H1 (cell line): ENCODE measurements around the gene ATP1A1. TPM values are rescaled to one million over a fixed set of nuclear protein-coding genes. Genes with fewer than 3 reads are reported as not detected.

Experiments
- CHD1 ChIP-seq: IDR thresholded peaks from 2 replicates; pipeline ENCODE4 v1.6.1; 2012; ENCODE audit warnings: low read depth, low read length, improper control_type of control experiment
- RNF2 ChIP-seq: fragments of 200-900, 300-1000 bp; sonication (generic); IDR thresholded peaks from 2 replicates; pipeline ENCODE4 v1.7.1; 2016; ENCODE audit warnings: borderline replicate concordance, low read depth, mild to moderate bottlenecking, antibody characterized with exemption, low read length; ENCODE audit not compliant: poor library complexity, severe bottlenecking; ENCODE audit errors: missing control alignments
- SIX5 ChIP-seq: IDR thresholded peaks from 2 replicates; pipeline ENCODE4 v1.6.1; 2011; ENCODE audit warnings: mild to moderate bottlenecking, low read depth, low read length
- YY1 ChIP-seq: IDR thresholded peaks from 2 replicates; pipeline ENCODE4 v1.6.1; 2011; ENCODE audit warnings: low read depth, mild to moderate bottlenecking, low read length
- polyA plus RNA-seq, 7 experiments: library from polyadenylated mRNA; depleted of rRNA in 3 of 7; stranded (reverse) in 5 of 7; unstranded in 2 of 7; fragments of >200 nt in 5 of 7; fragments of 200-250 nt in 2 of 7; gene quantifications; 1 replicate in 5 of 7; 2 replicates in 1 of 7; 4 replicates in 1 of 7; pipeline versions ENCODE4 v1.2.1 to v1.2.3, GENCODE V29; 2011 to 2013; ENCODE audit warnings: missing spikeins in 2 of 7, mixed read lengths in 2 of 7
- total RNA-seq: library from RNA; stranded (reverse); fragmentation: NEBNext Ultra II Directional; extraction: Animal tissue kit (Norgen Biotek cat#: 25700); gene quantifications from 2 replicates; pipeline ENCODE4 v1.2.1, GENCODE V29; 2021
- TF ChIP-seq, protein P1 (sequence below): fragments of 300-600 bp; sonication (generic); IDR thresholded peaks from 2 replicates; pipeline ENCODE4 v1.7.1; 2012; ENCODE audit warnings: low read length, moderate library complexity, mild to moderate bottlenecking, inconsistent platforms; ENCODE audit not compliant: insufficient replicate concordance

ATP1A1 gene
- total and polyA plus RNA-seq, 2 of the 8 experiments (the other 6 are each of a cell fraction or from before 2014, with no cell fraction given): 222 to 325 TPM

DNA sequence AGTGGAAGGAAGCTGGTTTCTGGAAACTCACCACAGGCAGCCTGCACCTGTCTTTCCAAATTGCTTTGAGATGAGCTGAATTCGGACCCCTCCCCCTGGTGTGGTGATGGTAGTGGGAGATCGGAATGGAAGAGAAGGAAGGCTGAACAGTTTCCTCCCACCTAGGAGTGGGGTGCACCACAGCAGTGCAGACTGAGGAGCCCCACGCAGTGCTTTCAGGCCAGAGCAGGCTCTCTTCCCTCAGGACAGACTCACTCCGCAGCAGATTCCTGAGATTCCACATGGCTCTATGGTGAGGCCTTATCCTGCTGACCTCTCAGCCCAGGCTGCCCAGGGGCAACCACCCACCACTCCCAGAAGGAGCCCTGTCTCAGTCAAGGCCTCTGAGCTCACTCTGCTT, 80.9 kb downstream of the ATP1A1 start (continued):
- TF ChIP-seq, protein P1, sequence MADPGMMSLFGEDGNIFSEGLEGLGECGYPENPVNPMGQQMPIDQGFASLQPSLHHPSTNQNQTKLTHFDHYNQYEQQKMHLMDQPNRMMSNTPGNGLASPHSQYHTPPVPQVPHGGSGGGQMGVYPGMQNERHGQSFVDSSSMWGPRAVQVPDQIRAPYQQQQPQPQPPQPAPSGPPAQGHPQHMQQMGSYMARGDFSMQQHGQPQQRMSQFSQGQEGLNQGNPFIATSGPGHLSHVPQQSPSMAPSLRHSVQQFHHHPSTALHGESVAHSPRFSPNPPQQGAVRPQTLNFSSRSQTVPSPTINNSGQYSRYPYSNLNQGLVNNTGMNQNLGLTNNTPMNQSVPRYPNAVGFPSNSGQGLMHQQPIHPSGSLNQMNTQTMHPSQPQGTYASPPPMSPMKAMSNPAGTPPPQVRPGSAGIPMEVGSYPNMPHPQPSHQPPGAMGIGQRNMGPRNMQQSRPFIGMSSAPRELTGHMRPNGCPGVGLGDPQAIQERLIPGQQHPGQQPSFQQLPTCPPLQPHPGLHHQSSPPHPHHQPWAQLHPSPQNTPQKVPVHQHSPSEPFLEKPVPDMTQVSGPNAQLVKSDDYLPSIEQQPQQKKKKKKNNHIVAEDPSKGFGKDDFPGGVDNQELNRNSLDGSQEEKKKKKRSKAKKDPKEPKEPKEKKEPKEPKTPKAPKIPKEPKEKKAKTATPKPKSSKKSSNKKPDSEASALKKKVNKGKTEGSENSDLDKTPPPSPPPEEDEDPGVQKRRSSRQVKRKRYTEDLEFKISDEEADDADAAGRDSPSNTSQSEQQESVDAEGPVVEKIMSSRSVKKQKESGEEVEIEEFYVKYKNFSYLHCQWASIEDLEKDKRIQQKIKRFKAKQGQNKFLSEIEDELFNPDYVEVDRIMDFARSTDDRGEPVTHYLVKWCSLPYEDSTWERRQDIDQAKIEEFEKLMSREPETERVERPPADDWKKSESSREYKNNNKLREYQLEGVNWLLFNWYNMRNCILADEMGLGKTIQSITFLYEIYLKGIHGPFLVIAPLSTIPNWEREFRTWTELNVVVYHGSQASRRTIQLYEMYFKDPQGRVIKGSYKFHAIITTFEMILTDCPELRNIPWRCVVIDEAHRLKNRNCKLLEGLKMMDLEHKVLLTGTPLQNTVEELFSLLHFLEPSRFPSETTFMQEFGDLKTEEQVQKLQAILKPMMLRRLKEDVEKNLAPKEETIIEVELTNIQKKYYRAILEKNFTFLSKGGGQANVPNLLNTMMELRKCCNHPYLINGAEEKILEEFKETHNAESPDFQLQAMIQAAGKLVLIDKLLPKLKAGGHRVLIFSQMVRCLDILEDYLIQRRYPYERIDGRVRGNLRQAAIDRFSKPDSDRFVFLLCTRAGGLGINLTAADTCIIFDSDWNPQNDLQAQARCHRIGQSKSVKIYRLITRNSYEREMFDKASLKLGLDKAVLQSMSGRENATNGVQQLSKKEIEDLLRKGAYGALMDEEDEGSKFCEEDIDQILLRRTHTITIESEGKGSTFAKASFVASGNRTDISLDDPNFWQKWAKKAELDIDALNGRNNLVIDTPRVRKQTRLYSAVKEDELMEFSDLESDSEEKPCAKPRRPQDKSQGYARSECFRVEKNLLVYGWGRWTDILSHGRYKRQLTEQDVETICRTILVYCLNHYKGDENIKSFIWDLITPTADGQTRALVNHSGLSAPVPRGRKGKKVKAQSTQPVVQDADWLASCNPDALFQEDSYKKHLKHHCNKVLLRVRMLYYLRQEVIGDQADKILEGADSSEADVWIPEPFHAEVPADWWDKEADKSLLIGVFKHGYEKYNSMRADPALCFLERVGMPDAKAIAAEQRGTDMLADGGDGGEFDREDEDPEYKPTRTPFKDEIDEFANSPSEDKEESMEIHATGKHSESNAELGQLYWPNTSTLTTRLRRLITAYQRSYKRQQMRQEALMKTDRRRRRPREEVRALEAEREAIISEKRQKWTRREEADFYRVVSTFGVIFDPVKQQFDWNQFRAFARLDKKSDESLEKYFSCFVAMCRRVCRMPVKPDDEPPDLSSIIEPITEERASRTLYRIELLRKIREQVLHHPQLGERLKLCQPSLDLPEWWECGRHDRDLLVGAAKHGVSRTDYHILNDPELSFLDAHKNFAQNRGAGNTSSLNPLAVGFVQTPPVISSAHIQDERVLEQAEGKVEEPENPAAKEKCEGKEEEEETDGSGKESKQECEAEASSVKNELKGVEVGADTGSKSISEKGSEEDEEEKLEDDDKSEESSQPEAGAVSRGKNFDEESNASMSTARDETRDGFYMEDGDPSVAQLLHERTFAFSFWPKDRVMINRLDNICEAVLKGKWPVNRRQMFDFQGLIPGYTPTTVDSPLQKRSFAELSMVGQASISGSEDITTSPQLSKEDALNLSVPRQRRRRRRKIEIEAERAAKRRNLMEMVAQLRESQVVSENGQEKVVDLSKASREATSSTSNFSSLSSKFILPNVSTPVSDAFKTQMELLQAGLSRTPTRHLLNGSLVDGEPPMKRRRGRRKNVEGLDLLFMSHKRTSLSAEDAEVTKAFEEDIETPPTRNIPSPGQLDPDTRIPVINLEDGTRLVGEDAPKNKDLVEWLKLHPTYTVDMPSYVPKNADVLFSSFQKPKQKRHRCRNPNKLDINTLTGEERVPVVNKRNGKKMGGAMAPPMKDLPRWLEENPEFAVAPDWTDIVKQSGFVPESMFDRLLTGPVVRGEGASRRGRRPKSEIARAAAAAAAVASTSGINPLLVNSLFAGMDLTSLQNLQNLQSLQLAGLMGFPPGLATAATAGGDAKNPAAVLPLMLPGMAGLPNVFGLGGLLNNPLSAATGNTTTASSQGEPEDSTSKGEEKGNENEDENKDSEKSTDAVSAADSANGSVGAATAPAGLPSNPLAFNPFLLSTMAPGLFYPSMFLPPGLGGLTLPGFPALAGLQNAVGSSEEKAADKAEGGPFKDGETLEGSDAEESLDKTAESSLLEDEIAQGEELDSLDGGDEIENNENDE: no peak
- TF ChIP-seq CHD1 (no peak), SIX5 (no peak), RNF2 (no peak), YY1 (no peak)
